ENCODE results near the gene NFATC2. TPM values are rescaled to one million over a fixed set of nuclear protein-coding genes. Genes with fewer than 3 reads are reported as not detected.
A peak's percentile ranks its signal among the peaks of the same experiment; 100 is the strongest.

The NFATC2 gene
- total and polyA plus RNA-seq, 2 of the 8 experiments (the other 6 are each of a cell fraction or from before 2014, with no cell fraction given) = 0.27 to 0.91 TPM

- TF ChIP-seq RBBP5 (IDR thresholded peaks at IDR 0.05; ENCODE audit: borderline replicate concordance, low read depth, low read length) (no peak), SP1 (IDR thresholded peaks at IDR 0.05; ENCODE audit: low read depth, low read length) (peak; percentile 59), TCF12 (IDR thresholded peaks at IDR 0.05; ENCODE audit: low read depth, low read length) (peak; percentile 92; the same call in 1 of the 2 replicates)
Measured at GRCh38 chr20:51387125-51387875, 155.2 kb downstream of the NFATC2 start (continued).
